ENCODE results near the gene C6orf15.

- TF ChIP-seq SRF (IDR thresholded peaks at IDR 0.05; ENCODE audit: low read depth, low read length): no peak
- TF ChIP-seq EZH2 (IDR thresholded peaks at IDR 0.05; ENCODE audit: low read depth, low read length, severe bottlenecking): no peak
- no peak for TF ChIP-seq EGR1 (IDR thresholded peaks at IDR 0.05; ENCODE audit: borderline replicate concordance, low read depth, low read length)
- no peak for TF ChIP-seq SP1 (IDR thresholded peaks at IDR 0.05; ENCODE audit: low read depth, low read length)
- TF ChIP-seq TEAD4 (IDR thresholded peaks at IDR 0.05; ENCODE audit: low read depth, low read length): no peak
- TF ChIP-seq POLR2A (IDR thresholded peaks at IDR 0.05; ENCODE audit: control extremely low read depth in 1 of 2, low read depth in 2 of 2, low read length in 2 of 2): no peak
- no peak for TF ChIP-seq MAX (IDR thresholded peaks at IDR 0.05)
- no peak for TF ChIP-seq CTCF (IDR thresholded peaks at IDR 0.05; ENCODE audit: control extremely low read depth in 1 of 3, insufficient read depth in 1 of 3, low read depth in 1 of 3, low read length in 3 of 3)
- no peak for TF ChIP-seq CREB1 (IDR thresholded peaks at IDR 0.05)
Observed at GRCh38 chr6:31130751-31131150, 18.4 kb upstream of the C6orf15 start.

All from H1 (cell line).